PC-3 (cell line): ENCODE data around the gene NR2C2. TPM values are rescaled to one million over a fixed set of nuclear protein-coding genes. Genes with fewer than 3 reads are reported as not detected.

Experiments
- ATAC-seq: fragments of 200-7000 bp; cut with Tn5 transposase; 2 replicates; pipeline ENCODE4 v1.9.1; 2020; ENCODE audit warnings: mild to moderate bottlenecking, moderate library complexity
- BruUV-seq: library from RNA; stranded (reverse); fragments of 400-500 nt; replicated peaks from 2 replicates; lab custom pipeline; 2021; lab: Mats Ljungman, UMichigan
- CTCF ChIA-PET: fragments of 300-600 bp; sonication (Branson Sonifier 250); formaldehyde crosslinking; loops from one replicate; lab custom pipeline; 2022; ENCODE audit warnings: antibody characterized with exemption; lab: Charles Lee
- POLR2A ChIA-PET: fragments of 300-600 bp; sonication (Branson Sonifier 250); formaldehyde crosslinking; loops from one replicate; lab custom pipeline; 2022; ENCODE audit warnings: antibody characterized with exemption; ENCODE audit not compliant: unreplicated experiment; lab: Charles Lee
- DNase-seq: peaks from one replicate; pipeline ENCODE4 v3.0.0-alpha.2; 2015
- H2AFZ ChIP-seq: fragments of 300-600 bp; sonication (generic); 2 replicates; pipeline ENCODE4 v1.6.0; 2016; ENCODE audit warnings: antibody characterized with exemption, low read length
- H3F3A ChIP-seq: fragments of 300-600 bp; sonication (generic); one replicate; pipeline ENCODE4 v1.6.0; 2017; ENCODE audit warnings: antibody characterized with exemption, low read length, control low read depth, mild to moderate bottlenecking; ENCODE audit not compliant: unreplicated experiment
- H3K27ac ChIP-seq: fragments of 300-600 bp; sonication (generic); 2 replicates; pipeline ENCODE4 v1.5.1; 2016; ENCODE audit warnings: mild to moderate bottlenecking, low read length
- H3K27me3 ChIP-seq: fragments of 300-600 bp; sonication (generic); 2 replicates; pipeline ENCODE4 v1.6.1; 2016; ENCODE audit warnings: low read length, mixed read lengths
- H3K36me3 ChIP-seq: fragments of 300-600 bp; sonication (generic); 2 replicates; pipeline ENCODE4 v1.6.1; 2016; ENCODE audit warnings: low read depth, mixed run types, low read length, mixed read lengths
- H3K4me1 ChIP-seq: fragments of 300-600 bp; sonication (generic); 2 replicates; pipeline ENCODE4 v1.5.1; 2016; ENCODE audit warnings: low read length; ENCODE audit not compliant: insufficient read depth
- H3K4me2 ChIP-seq: fragments of 300-600 bp; sonication (generic); 2 replicates; pipeline ENCODE4 v1.6.0; 2016; ENCODE audit warnings: low read length
- H3K4me3 ChIP-seq: fragments of 300-600 bp; sonication (generic); 2 replicates; pipeline ENCODE4 v1.5.1; 2016; ENCODE audit warnings: mild to moderate bottlenecking, low read length, mixed read lengths
- H3K79me2 ChIP-seq: fragments of 300-600 bp; sonication (generic); 2 replicates; pipeline ENCODE4 v1.6.1; 2017; ENCODE audit warnings: low read length, mixed read lengths
- H3K9ac ChIP-seq: fragments of 300-600 bp; sonication (generic); 2 replicates; pipeline ENCODE4 v1.6.0; 2016; ENCODE audit warnings: mild to moderate bottlenecking, low read length
- H3K9me2 ChIP-seq: fragments of 300-600 bp; sonication (generic); replicated peaks from 2 replicates; pipeline ENCODE4 v1.6.1; 2016; ENCODE audit warnings: mixed run types, low read length, mixed read lengths
- H3K9me3 ChIP-seq: fragments of 300-600 bp; sonication (generic); 2 replicates; pipeline ENCODE4 v1.6.1; 2016; ENCODE audit warnings: low read length, mixed read lengths
- H4K20me1 ChIP-seq: fragments of 300-600 bp; sonication (generic); 2 replicates; pipeline ENCODE4 v1.6.1; 2016; ENCODE audit warnings: low read length, mixed read lengths
- CTCF ChIP-seq: fragments of 300-600 bp; sonication (generic); conservative IDR thresholded peaks from 2 replicates; pipeline ENCODE4 v1.5.1; 2017; ENCODE audit warnings: antibody characterized with exemption, low read depth, mild to moderate bottlenecking, low read length
- EZH2 ChIP-seq: fragments of 300-600 bp; sonication (generic); IDR thresholded peaks from one replicate; pipeline ENCODE4 v1.6.1; 2017; ENCODE audit warnings: antibody characterized with exemption, mild to moderate bottlenecking, low read length; ENCODE audit not compliant: unreplicated experiment
- EZH2phosphoT487 ChIP-seq: fragments of 300-600 bp; sonication (generic); IDR thresholded peaks from 2 replicates; pipeline ENCODE4 v1.6.1; 2018; ENCODE audit warnings: mild to moderate bottlenecking, antibody characterized with exemption, low read length, borderline replicate concordance
- intact Hi-C: fragments of 100-400 bp; cut with micrococcal nuclease; formaldehyde crosslinking; loops from 2 replicates; pipeline ENCODE4 v1.9.0; 2023
- total RNA-seq: library from RNA; depleted of rRNA; stranded (reverse); fragments of >200 nt; gene quantifications from 2 replicates; pipeline ENCODE4 v1.2.3, GENCODE V29; 2014

The NR2C2 gene
- total RNA-seq, 1 experiment from 2014 or later = 21.9 TPM

DNA sequence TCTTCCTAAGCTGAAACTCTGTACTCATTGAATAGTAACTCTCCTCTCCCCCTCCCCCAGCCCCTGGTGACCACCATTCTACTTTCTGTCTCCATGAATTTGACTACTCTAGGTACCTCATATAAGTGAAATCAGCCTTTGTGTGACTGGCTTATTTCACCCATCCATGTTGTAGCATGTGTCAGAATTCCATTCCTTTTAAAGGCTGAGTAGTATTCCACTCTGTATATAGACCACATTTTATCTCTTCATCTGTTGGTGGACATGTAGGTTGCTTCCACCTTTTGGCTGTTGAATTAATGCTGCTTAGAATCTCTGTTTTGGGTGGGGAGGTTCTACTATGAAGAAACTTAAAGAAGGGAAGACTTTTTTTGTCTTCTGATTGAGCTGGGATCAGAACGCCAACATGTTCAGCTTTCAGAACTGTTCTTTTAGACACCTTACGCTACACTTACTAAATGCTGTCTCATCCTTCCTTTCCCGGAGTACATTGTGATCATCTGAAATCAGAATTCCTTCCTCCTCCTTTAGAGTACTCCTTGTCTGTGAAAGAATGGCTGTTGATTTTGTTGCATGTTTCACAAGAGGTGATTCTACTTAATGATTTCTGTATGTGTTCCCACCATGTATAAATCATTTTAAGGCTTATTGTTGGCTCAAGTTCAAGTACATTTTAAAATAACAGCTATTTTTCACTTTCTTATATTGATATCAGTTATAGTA lies 67.4 kb downstream of the NR2C2 start:
- H3K9me3 ChIP-seq = no peaks in the 10 kb centered on the region
- H3K27me3 ChIP-seq = no peaks in the 10 kb centered on the region
- no peak overlapping the region for H3K4me2 ChIP-seq
- DNase-seq = no peak
- H3K36me3 ChIP-seq = peaks cover 40% of the 10 kb centered on the region
- no peak overlapping the region for H3K4me3 ChIP-seq
- ChIA-PET CTCF (no interaction called here), POLR2A (no interaction called here)
- no peaks in the 10 kb centered on the region for H3F3A ChIP-seq
- no peaks in the 10 kb centered on the region for H3K9me2 ChIP-seq
- intact Hi-C loops = no loop called here
- no peak overlapping the region for H3K27ac ChIP-seq
- no peak for TF ChIP-seq EZH2phosphoT487
- TF ChIP-seq CTCF = no peak
- no peak for TF ChIP-seq EZH2
- no peak overlapping the region for H2AFZ ChIP-seq
- no peaks in the 10 kb centered on the region for H4K20me1 ChIP-seq
- H3K4me1 ChIP-seq = no peaks in the 10 kb centered on the region
- no peaks in the 10 kb centered on the region for H3K79me2 ChIP-seq
- no peak for ATAC-seq
- no peak overlapping the region for H3K9ac ChIP-seq
- no TSS peak for BruUV-seq

DNA sequence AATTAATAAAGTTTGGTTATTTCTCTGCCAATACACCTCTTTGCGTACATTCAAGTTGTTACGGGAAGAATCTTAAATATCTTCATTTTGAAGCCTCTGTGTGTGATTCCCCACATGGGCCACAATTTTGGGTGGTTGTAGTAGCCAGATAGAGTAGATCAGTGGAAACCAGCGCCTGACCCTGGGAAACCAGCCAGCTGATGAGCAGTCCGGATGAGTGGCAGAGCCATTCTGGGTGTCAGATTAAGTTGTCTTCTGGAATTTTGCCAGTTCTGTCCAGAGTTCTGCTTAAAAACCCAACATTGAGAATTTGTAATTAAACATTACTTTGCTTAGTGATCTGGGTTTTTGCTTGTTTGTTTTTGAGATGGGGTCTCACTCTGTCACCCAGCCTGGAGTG lies 68.1 kb downstream of the NR2C2 start:
- ATAC-seq (no peak), DNase-seq (peak; percentile 12)
- ChIA-PET POLR2A (no interaction called here), CTCF (no interaction called here)
- Histone ChIP-seq H3K9me2 (no peaks in the 10 kb centered on the region), H4K20me1 (no peaks in the 10 kb centered on the region), H3F3A (no peaks in the 10 kb centered on the region), H3K9ac (no peak overlapping the region), H3K4me2 (no peak overlapping the region), H3K4me3 (no peak overlapping the region), H3K79me2 (no peaks in the 10 kb centered on the region), H3K9me3 (no peaks in the 10 kb centered on the region), H3K36me3 (peaks cover 44% of the 10 kb centered on the region), H3K4me1 (no peaks in the 10 kb centered on the region), H2AFZ (no peak overlapping the region), H3K27ac (no peak overlapping the region), H3K27me3 (no peaks in the 10 kb centered on the region)
- BruUV-seq = no TSS peak
- TF ChIP-seq CTCF (no peak), EZH2 (no peak), EZH2phosphoT487 (no peak)
- intact Hi-C loops = no loop called here

DNA sequence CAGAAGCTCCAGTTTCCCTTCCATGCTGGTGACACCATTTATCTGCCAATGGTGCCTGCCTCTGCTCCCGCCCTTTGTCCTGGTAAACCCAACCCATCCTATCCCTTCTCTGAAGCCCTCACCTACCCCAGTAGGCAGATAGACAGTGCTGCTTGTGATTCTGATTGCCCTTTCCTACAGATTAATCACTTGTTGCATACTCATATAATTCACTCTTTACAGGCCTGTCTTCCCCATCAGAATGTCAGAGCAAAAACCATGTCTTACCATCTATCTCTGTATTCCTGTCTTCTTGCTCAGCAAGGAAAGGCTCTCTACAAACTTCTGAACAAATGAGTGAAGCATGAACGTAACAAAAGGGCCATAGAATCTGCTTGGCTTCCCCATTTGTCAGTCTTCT lies 69.8 kb downstream of the NR2C2 start:
- no peak for ATAC-seq
- no peaks in the 10 kb centered on the region for H3K27me3 ChIP-seq
- H3K4me2 ChIP-seq = no peak overlapping the region
- no peaks in the 10 kb centered on the region for H4K20me1 ChIP-seq
- peaks cover 44% of the 10 kb centered on the region for H3K36me3 ChIP-seq
- CTCF ChIA-PET = no interaction called here
- intact Hi-C loops = no loop called here
- H3K9me3 ChIP-seq = no peaks in the 10 kb centered on the region
- no peak overlapping the region for H3K9ac ChIP-seq
- no peaks in the 10 kb centered on the region for H3K79me2 ChIP-seq
- no peaks in the 10 kb centered on the region for H3K9me2 ChIP-seq
- H3K27ac ChIP-seq = no peak overlapping the region
- no peak overlapping the region for H2AFZ ChIP-seq
- no peak overlapping the region for H3K4me3 ChIP-seq
- no peaks in the 10 kb centered on the region for H3K4me1 ChIP-seq
- no peak for DNase-seq
- no TSS peak for BruUV-seq
- TF ChIP-seq EZH2 = no peak
- no peak for TF ChIP-seq EZH2phosphoT487
- no peak for TF ChIP-seq CTCF
- POLR2A ChIA-PET = no interaction called here
- H3F3A ChIP-seq = no peaks in the 10 kb centered on the region
